Skeletal muscle tissue (tissue), 4 donors: ENCODE measurements around the gene AQP12B. TPM values are rescaled to one million over a fixed set of nuclear protein-coding genes. Genes with fewer than 3 reads are reported as not detected.

Experiments
- H3K27ac ChIP-seq: one replicate; pipeline ENCODE4 v1.7.0; 2013; ENCODE audit warnings: mild to moderate bottlenecking, low read depth, low read length, inconsistent platforms
- H3K27me3 ChIP-seq, 3 donors: one replicate each; pipeline ENCODE4 v1.7.0; 2013; ENCODE audit warnings: low read length in 3 of 3; ENCODE audit not compliant: control insufficient read depth in 3 of 3, insufficient read depth in 3 of 3
- H3K36me3 ChIP-seq, 3 donors: one replicate each; pipeline ENCODE4 v1.7.0; 2013; ENCODE audit warnings: low read length in 3 of 3; ENCODE audit not compliant: control insufficient read depth in 3 of 3, insufficient read depth in 3 of 3
- H3K4me1 ChIP-seq, 3 donors: one replicate each; pipeline ENCODE4 v1.7.0; 2013; ENCODE audit warnings: low read length in 3 of 3, mild to moderate bottlenecking in 3 of 3; ENCODE audit not compliant: control insufficient read depth in 3 of 3, insufficient read depth in 3 of 3
- H3K4me3 ChIP-seq, 3 donors: one replicate each; pipeline ENCODE4 v1.7.0; 2013; ENCODE audit warnings: low read length in 3 of 3
- H3K9ac ChIP-seq, 3 donors: one replicate each; pipeline ENCODE4 v1.7.0; 2013; ENCODE audit warnings: low read length in 3 of 3, mild to moderate bottlenecking in 3 of 3, moderate library complexity in 2 of 3, low read depth in 1 of 3
- H3K9me3 ChIP-seq, 3 donors: one replicate each; pipeline ENCODE4 v1.7.0; 2013; ENCODE audit warnings: low read length in 3 of 3; ENCODE audit not compliant: control insufficient read depth in 3 of 3
- total RNA-seq: library from RNA; depleted of rRNA; stranded (reverse); fragments of >200 nt; gene quantifications from one replicate; pipeline ENCODE4 v1.2.3, GENCODE V29; 2014
- donor health status: Osteomylitis.

The AQP12B gene
- total RNA-seq, 1 donor from 2014 or later = not detected

GRCh38 chr2:240717681-240718581 is 35.2 kb upstream of the AQP12B start:
- no peaks in the 10 kb centered on the region for H3K36me3 ChIP-seq

GRCh38 chr2:240717181-240717641 is 34.5 kb upstream of the AQP12B start:
- Histone ChIP-seq H3K27me3 (peaks cover 0 to 34% (median 22%) of the 10 kb centered on the region in 3 donors), H3K9me3 (no peaks in the 10 kb centered on the region), H3K4me1 (no peaks in the 10 kb centered on the region), H3K9ac (no peak overlapping the region), H3K27ac (no peak overlapping the region), H3K4me3 (no peak overlapping the region), H3K36me3 (no peaks in the 10 kb centered on the region)

More at GRCh38 chr2:240717681-240718581, 35.2 kb upstream of the AQP12B start:
- H3K4me1 ChIP-seq = no peaks in the 10 kb centered on the region
- no peak overlapping the region for H3K4me3 ChIP-seq
- H3K9me3 ChIP-seq = no peaks in the 10 kb centered on the region
- H3K27me3 ChIP-seq = peaks cover 0 to 38% (median 24%) of the 10 kb centered on the region in 3 donors
- no peak overlapping the region for H3K9ac ChIP-seq
- H3K27ac ChIP-seq = no peak overlapping the region

GRCh38 chr2:240716130-240716798 is 33.6 kb upstream of the AQP12B start:
- Histone ChIP-seq H3K9me3 (no peaks in the 10 kb centered on the region), H3K4me1 (no peaks in the 10 kb centered on the region), H3K27me3 (peaks cover 0 to 37% (median 25%) of the 10 kb centered on the region in 3 donors), H3K36me3 (no peaks in the 10 kb centered on the region), H3K4me3 (no peak overlapping the region), H3K27ac (no peak overlapping the region), H3K9ac (no peak overlapping the region)

- no peaks in the 10 kb centered on the region for H3K36me3 ChIP-seq
- H3K27me3 ChIP-seq = peaks cover 0 to 41% (median 26%) of the 10 kb centered on the region in 3 donors
- H3K9ac ChIP-seq = no peak overlapping the region
- no peak overlapping the region for H3K4me3 ChIP-seq
- no peaks in the 10 kb centered on the region for H3K9me3 ChIP-seq
- no peaks in the 10 kb centered on the region for H3K4me1 ChIP-seq
- no peak overlapping the region for H3K27ac ChIP-seq
Observed at GRCh38 chr2:240714747-240715725, 32.4 kb upstream of the AQP12B start.

GRCh38 chr2:240713928-240714746 is 31.5 kb upstream of the AQP12B start:
- Histone ChIP-seq H3K36me3 (no peaks in the 10 kb centered on the region), H3K4me3 (no peak overlapping the region), H3K9me3 (no peaks in the 10 kb centered on the region), H3K4me1 (no peaks in the 10 kb centered on the region), H3K9ac (no peak overlapping the region), H3K27ac (no peak overlapping the region), H3K27me3 (peaks cover 0 to 47% (median 30%) of the 10 kb centered on the region in 3 donors)

- Histone ChIP-seq H3K27ac (no peak overlapping the region), H3K9me3 (no peaks in the 10 kb centered on the region), H3K4me1 (no peaks in the 10 kb centered on the region), H3K4me3 (no peak overlapping the region), H3K36me3 (no peaks in the 10 kb centered on the region), H3K27me3 (peaks cover 3 to 42% (median 31%) of the 10 kb centered on the region in 3 donors), H3K9ac (no peak overlapping the region)
Observed at GRCh38 chr2:240713071-240713927, 30.6 kb upstream of the AQP12B start.

- no peak overlapping the region for H3K27ac ChIP-seq
- peaks cover 3 to 48% (median 31%) of the 10 kb centered on the region in 3 donors for H3K27me3 ChIP-seq
- H3K9me3 ChIP-seq = no peaks in the 10 kb centered on the region
- H3K4me1 ChIP-seq = no peaks in the 10 kb centered on the region
- no peak overlapping the region for H3K9ac ChIP-seq
- H3K36me3 ChIP-seq = no peaks in the 10 kb centered on the region
- no peak overlapping the region for H3K4me3 ChIP-seq
Observed at GRCh38 chr2:240712121-240712520, 29.4 kb upstream of the AQP12B start.

GRCh38 chr2:240711701-240712100 is 29.0 kb upstream of the AQP12B start:
- Histone ChIP-seq H3K4me1 (no peaks in the 10 kb centered on the region), H3K9me3 (no peaks in the 10 kb centered on the region), H3K9ac (no peak overlapping the region), H3K27ac (no peak overlapping the region), H3K36me3 (no peaks in the 10 kb centered on the region), H3K4me3 (no peak overlapping the region), H3K27me3 (peaks cover 3 to 48% (median 33%) of the 10 kb centered on the region in 3 donors)
